Measurements from ENCODE around the gene HMX3. TPM values are rescaled to one million over a fixed set of nuclear protein-coding genes. Genes with fewer than 3 reads are reported as not detected.

HMX3 gene
- total and polyA plus RNA-seq, 8 donors, result not detected

DNA sequence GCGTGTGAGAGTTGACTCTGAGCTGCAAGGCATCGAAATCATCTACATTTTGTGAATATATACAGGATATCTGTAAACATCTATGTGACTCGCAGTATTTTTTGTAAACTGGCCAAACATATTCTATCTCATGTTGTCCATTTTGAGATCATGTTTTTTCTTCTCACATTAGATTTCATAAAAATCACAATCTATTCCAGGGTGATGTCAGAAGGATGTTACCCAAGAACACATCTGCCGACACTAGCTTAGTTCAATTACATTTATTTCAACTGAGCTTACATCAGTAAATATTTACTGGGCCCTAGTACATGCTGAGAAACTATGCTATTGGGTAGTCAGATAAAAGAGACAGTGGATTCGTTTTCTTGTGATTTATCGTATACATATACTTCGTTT, 16.0 kb downstream of the HMX3 start:
- ATAC-seq (no peak), DNase-seq (no peak)
- no peak overlapping the region for H3K4me3 ChIP-seq
- H3K36me3 ChIP-seq, result peaks cover 0 to 15% of the 10 kb centered on the region in 2 donors
- TF ChIP-seq, protein P1, sequence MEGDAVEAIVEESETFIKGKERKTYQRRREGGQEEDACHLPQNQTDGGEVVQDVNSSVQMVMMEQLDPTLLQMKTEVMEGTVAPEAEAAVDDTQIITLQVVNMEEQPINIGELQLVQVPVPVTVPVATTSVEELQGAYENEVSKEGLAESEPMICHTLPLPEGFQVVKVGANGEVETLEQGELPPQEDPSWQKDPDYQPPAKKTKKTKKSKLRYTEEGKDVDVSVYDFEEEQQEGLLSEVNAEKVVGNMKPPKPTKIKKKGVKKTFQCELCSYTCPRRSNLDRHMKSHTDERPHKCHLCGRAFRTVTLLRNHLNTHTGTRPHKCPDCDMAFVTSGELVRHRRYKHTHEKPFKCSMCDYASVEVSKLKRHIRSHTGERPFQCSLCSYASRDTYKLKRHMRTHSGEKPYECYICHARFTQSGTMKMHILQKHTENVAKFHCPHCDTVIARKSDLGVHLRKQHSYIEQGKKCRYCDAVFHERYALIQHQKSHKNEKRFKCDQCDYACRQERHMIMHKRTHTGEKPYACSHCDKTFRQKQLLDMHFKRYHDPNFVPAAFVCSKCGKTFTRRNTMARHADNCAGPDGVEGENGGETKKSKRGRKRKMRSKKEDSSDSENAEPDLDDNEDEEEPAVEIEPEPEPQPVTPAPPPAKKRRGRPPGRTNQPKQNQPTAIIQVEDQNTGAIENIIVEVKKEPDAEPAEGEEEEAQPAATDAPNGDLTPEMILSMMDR (IDR thresholded peaks at IDR 0.05), result no peak
- H3K4me1 ChIP-seq, result peaks cover 30 to 62% of the 10 kb centered on the region in 2 donors
- intact Hi-C loops (cut with DNase I), result no loop called here
- H3K27me3 ChIP-seq, result peaks cover 65 to 68% of the 10 kb centered on the region in 2 donors
- no peaks in the 10 kb centered on the region for H3K9me3 ChIP-seq
- H3K27ac ChIP-seq, result no peak overlapping the region

DNA sequence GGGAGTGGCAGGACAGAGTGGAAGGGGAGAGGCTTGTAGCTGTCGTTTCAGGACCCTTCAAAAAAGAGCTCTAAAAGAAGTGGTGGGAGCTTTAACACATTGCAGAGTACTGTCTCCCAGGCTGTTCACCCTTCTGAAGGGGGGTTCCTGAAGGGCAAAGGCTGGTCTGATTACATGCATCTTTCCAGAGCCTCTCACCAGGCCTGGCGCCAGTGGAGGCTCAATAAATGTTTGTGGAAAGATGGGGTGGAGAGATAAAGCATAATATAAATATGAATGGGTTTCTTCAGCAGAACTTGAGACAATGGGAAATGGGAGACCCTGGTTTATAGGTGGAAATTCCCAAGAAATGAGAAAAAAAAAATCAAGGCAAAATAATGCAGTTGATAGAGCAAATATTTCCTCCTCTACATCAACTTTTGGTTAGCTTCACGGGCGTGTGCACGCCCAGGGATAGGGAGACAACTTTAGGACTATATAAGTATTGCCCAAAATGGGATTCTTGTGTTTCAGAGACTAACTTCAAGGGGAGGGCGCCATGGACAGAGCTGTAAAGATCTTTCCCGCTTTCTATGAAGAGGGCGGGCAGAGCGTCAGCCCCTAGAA, 17.8 kb downstream of the HMX3 start:
- ATAC-seq, result no peak
- peaks cover 0 to 32% of the 10 kb centered on the region in 2 donors for H3K36me3 ChIP-seq
- H3K27ac ChIP-seq, result no peak overlapping the region
- H3K27me3 ChIP-seq, result peaks cover 47 to 50% of the 10 kb centered on the region in 2 donors
- no peak for DNase-seq
- peak overlapping the region in 1 of 2 donors; percentile 95 for H3K4me3 ChIP-seq
- no peaks in the 10 kb centered on the region for H3K9me3 ChIP-seq
- intact Hi-C loops (cut with DNase I), result no loop called here
- H3K4me1 ChIP-seq, result peaks cover 30 to 67% of the 10 kb centered on the region in 2 donors
- TF ChIP-seq, protein P1 (IDR thresholded peaks at IDR 0.05), result no peak

DNA sequence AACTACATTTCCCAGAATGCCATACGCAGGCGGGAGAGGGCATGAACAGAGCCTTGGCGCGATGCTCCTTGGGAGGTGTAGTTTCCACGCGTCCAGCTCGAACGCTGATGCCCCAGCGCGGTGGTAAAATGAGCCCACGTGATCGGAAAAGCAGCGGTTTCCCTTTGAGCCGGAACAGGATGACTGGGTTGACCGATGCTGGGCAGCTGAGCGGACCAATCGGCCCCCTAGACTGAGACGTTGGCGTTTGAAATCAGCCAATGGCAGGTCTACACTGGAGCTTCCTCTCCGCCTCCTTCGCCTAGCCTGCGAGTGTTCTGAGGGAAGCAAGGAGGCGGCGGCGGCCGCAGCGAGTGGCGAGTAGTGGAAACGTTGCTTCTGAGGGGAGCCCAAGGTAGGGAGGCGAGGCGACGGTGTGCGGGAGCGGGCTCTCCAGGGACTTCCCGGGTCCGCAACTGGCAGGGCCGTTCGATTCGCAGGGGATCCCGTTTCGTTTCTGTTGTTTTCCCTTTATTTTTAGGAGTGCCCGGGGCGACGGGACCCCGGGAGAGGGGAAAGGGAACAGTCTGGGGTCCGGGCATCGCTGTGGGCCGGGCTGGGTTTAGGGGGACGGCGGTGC, 18.4 kb downstream of the HMX3 start, which contains the start of gene BUB3:
Gene BUB3, plus strand, starts transcription at position 311 of the 619 bp plus-strand sequence. CDS start 516 bp downstream, outside the sequence.
- H3K9me3 ChIP-seq, result no peaks in the 10 kb centered on the region
- peak; percentile 99 for ATAC-seq
- H3K27ac ChIP-seq, result peak within 1 kb of the TSS; percentile 84 to 88
- H3K36me3 ChIP-seq, result peaks cover 0 to 37% of the 10 kb centered on the region in 2 donors
- TF ChIP-seq, protein P1 (IDR thresholded peaks at IDR 0.05), result peak in 1 of 2 donors; percentile 27
- intact Hi-C loops (cut with DNase I), result no loop called here
- peak within 1 kb of the TSS; percentile 88 to 95 for H3K4me3 ChIP-seq
- peaks cover 40 to 44% of the 10 kb centered on the region in 2 donors for H3K27me3 ChIP-seq
- peak; percentile 95 to 100 (median 99) for DNase-seq
- peaks cover 30 to 64% of the 10 kb centered on the region in 2 donors for H3K4me1 ChIP-seq

DNA sequence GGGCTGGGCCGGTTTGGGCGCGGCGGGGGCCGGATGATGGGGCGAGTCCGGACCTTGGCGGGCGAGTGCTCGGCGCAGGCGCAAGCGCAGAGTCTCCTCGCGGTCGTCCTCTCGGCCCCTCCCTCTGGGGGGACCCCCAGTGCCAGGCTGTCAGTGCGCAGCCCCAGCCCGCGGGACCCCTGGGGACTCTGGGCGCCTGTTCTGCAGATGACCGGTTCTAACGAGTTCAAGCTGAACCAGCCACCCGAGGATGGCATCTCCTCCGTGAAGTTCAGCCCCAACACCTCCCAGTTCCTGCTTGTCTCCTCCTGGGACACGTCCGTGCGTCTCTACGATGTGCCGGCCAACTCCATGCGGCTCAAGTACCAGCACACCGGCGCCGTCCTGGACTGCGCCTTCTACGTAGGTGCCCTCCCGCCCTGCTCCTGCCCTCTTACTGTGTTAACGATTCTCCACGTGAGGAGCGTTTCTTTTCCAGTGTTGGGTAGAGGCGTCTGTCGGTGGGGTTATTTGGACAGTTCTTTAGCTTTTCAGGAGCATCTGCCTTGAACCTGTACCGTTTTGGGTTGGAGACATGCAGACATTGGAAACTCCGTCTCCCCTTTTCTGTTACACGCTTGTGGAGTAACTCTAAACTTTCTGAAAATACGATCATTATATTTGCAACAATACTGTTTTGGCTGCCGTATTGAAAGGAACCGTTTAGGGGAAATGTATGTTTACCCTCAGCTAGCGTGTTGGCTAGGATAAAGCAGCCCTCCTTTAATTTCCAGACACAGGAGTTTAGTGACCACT, 19.1 kb downstream of the HMX3 start:
- Histone ChIP-seq H3K27ac (peak overlapping the region; percentile 84 to 88), H3K9me3 (no peaks in the 10 kb centered on the region), H3K4me1 (peaks cover 23 to 60% of the 10 kb centered on the region in 2 donors), H3K27me3 (peaks cover 33 to 37% of the 10 kb centered on the region in 2 donors), H3K4me3 (peak overlapping the region; percentile 88 to 95), H3K36me3 (peaks cover 0 to 37% of the 10 kb centered on the region in 2 donors)
- DNase-seq (peak in 3 of 4 donors; percentile 51 to 92 (median 72)), ATAC-seq (peak; percentile 75)
- intact Hi-C loops (cut with DNase I), result no loop called here
- TF ChIP-seq, protein P1 (IDR thresholded peaks at IDR 0.05), result no peak

All from left lung (tissue), 10 donors.